ENCODE data around the gene LUM.

- TF ChIP-seq, protein P1, sequence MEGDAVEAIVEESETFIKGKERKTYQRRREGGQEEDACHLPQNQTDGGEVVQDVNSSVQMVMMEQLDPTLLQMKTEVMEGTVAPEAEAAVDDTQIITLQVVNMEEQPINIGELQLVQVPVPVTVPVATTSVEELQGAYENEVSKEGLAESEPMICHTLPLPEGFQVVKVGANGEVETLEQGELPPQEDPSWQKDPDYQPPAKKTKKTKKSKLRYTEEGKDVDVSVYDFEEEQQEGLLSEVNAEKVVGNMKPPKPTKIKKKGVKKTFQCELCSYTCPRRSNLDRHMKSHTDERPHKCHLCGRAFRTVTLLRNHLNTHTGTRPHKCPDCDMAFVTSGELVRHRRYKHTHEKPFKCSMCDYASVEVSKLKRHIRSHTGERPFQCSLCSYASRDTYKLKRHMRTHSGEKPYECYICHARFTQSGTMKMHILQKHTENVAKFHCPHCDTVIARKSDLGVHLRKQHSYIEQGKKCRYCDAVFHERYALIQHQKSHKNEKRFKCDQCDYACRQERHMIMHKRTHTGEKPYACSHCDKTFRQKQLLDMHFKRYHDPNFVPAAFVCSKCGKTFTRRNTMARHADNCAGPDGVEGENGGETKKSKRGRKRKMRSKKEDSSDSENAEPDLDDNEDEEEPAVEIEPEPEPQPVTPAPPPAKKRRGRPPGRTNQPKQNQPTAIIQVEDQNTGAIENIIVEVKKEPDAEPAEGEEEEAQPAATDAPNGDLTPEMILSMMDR (conservative IDR thresholded peaks at IDR 0.05 in 1 of 2, IDR thresholded peaks at IDR 0.05 in 1 of 2; ENCODE audit: extremely low read depth in 1 of 2, insufficient read depth in 1 of 2, low read depth in 1 of 2, low read length in 2 of 2), result no peak
- TF ChIP-seq EZH2 (IDR thresholded peaks at IDR 0.05; ENCODE audit: borderline replicate concordance, low read length), result no peak
These were observed 57.2 kb downstream of the LUM start for GRCh38 chr12:91053951-91054715.
